IPS DF 4.7 (cell line): ENCODE results near the gene NUP107.
"Not testable (repeated sequence)": the region's sequence is repeated elsewhere in the genome, so short reads cannot be mapped to it uniquely, and the experiment has no call there.

Experiments
- DNase-seq: peaks from one replicate; pipeline ENCODE4 v3.0.0-alpha.2; 2013; ENCODE audit warnings: low spot score; ENCODE audit errors: extremely low read depth

Gene NUP107

DNA sequence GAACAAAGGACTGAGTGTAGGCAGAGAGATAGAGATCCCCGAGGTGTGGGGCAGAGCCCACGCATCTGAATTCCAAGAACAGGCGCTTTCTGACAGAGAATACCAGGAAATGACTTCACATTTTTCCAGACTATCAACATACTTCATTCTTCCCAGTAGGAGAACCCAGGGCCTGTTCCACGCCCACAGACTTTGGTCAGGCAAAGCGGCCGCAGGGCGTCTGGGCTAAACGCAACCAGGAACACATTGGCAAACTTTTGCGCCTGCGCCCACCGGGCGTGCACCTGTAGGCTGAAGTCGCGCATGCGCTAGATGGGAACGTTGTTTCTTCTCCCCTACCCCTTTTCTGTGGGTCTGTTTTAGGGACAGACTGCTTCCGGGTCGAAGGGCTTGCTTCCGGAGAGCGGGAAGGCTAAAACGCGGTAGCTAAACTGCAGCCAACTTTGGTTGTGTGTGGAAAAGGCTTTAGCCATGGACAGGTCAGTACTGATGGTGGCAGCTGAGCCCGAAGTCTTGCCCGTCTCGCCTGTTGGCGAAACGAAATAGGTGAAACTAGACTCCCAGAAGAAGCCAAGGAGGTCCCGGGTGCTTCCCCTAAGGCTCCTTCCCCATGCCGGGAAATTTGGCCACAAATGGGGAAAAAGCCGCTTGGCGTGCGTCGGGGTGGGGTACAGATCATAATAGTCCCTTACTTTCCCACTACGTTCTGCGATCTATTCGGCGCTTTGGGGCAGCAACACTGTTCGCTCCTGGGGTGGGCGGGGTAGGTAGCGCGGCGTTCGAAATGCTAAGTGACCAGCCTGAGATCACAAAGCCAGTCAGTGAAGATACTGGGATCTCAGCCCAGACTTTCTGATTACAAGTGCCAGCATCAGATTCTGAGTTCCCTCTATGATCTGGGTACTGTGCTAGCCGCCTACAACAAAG lies at the start of gene NUP107:
TSS of gene NUP107 (plus strand) at position 384 of the 927 bp plus-strand sequence. CDS start at position 472, 88 bp downstream.
- peak; percentile 97 for DNase-seq

GRCh38 chr12:68637439-68637838 lies 49.3 kb upstream of the NUP107 start:
- DNase-seq, result not testable (repeated sequence)

- DNase-seq, result no peak
Measured at GRCh38 chr12:68638171-68638570, 48.6 kb upstream of the NUP107 start.

GRCh38 chr12:68638721-68639395 lies 47.9 kb upstream of the NUP107 start:
- DNase-seq, result no peak

- no peak for DNase-seq
Measured at GRCh38 chr12:68639396-68639767, 47.4 kb upstream of the NUP107 start.

GRCh38 chr12:68641138-68641537 lies 45.6 kb upstream of the NUP107 start:
- no peak for DNase-seq

DNA sequence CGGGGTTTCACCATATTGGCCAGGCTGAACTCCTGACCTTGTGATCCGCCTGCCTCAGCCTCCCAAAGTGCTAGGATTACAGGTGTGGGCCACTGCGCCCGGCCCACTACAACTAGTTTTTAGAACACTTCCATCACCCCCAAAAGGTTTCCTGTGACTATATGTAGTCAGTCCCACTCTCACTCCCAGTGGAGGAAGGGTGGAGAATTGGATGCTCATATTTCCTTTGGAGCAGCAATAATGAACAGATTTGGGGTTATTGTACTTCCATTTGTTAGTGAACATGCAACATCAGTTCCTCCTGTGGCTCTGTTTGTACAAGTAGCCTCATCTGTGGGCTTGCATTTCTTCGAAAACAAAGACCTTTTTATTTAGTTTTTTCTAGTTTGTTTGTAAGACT lies 40.3 kb upstream of the NUP107 start:
- no peak for DNase-seq

DNA sequence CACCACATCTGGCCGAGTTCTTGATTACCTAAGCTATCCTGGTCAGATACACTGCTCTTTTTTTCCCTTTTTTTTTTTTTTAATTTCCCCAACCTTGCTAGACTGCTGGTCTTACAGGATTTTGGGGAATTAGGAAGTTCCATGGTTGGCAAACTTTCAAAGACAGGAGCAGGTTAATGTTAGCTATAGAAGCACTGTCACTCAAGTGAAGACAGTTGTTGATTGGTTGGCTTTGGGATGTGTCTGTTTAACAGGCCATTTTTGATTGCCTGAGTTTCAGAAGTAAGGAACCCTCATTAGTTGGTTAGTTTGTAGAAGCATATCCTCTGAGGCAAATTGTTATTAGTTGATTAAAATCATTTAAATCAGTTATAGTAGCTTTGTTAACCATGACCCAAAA lies 39.3 kb upstream of the NUP107 start:
- DNase-seq, result no peak

GRCh38 chr12:68648179-68648578 lies 38.6 kb upstream of the NUP107 start:
- DNase-seq, result no peak

GRCh38 chr12:68665016-68665569 lies 21.7 kb upstream of the NUP107 start:
- DNase-seq, result no peak

DNA sequence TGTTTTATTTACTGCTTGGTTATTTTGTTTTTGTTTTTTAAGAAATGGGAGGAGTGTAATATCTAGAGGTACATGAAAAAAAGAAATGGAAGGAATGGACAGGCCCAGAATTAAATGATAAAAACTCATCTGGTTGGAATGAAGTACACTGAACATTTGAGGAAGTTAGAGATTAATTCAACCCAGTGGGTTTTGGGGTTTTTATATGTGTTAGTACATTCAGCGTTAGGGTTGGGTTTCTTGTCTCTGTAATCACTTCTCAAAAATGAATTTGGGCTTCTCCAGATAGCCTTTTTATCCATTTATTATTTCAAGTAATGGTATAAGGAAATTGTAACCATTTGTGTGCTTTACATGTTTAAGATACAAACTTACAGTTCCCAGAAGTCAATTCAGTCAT lies 19.5 kb upstream of the NUP107 start:
- DNase-seq, result no peak

DNA sequence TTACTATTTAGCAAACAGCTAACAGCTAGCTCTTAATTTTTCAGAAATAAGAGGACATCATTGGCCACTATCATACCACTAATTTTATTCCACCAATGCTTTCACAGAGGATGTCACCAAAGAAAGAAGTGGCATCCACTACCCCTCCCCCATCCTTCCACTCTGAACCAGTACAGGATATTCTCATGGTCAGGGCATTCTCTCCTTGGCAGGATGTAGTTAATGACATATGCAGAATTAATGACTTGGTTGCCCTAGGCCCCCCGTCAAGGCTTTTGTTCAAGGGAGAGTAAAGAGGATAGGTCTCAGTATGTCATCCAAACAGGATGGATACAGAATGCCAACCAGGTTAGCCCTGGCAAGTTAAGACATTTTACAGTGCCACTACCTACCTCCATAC lies 18.9 kb upstream of the NUP107 start:
- peak; percentile 36 for DNase-seq

DNA sequence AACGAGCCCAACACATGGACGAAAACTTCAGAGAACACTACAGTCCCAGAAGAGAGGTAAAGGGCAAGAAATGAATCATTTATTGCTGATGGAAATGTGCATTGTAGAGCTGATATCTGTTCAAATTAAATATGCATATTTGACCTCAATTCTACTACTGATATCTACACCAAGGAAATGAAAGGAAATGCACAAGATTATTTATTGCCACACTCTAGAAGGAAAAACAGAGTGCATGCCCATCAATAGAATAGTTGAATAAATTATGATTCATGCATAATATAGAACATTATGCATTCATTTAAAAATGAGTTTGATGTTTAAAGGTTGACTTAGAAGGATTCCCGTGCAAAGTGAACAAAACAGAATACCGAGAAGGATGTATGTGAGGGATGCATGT lies 15.6 kb upstream of the NUP107 start:
- DNase-seq, result no peak

GRCh38 chr12:68673788-68674187 lies 13.0 kb upstream of the NUP107 start:
- no peak for DNase-seq

DNA sequence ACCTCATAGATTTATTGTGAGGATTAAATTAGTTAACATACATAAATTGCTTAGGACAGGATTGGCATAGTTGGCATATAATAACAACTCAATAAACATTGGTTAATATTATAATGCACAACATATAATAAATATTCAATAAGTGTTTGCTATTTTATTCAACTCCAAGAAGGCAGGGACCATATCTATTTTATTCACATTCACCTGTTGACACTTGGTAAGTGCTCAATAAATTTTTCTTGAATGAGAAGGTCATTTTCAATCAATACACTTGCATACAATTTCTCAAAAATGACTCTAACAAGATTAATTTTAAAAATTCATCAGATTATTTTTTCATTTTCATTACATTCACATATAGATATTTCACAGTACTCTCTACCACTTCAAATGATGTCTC lies 12.4 kb upstream of the NUP107 start:
- DNase-seq, result no peak

- DNase-seq, result no peak
Measured at GRCh38 chr12:68675101-68675842, 11.5 kb upstream of the NUP107 start.

DNA sequence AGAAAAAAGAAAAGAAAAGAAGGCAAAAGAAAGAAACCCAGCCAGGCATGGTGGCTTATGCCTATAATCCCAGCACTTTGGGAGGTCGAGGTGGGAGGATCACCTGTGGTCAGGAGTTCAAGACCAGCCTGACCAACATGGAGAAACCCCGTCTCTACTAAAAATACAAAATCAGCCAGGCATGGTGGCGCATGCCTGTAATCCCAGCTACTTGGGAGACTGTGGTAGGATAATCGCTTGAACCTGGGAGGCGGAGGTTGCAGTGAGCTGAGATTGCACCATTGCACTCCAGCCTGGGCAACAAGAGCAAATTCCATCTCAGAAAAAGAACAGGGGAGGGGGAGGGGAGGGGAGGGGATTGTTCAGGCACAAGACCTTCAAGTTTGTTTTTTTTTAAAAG lies 9.9 kb upstream of the NUP107 start:
- DNase-seq, result not testable (repeated sequence)

GRCh38 chr12:68686262-68686594 lies 550 bp upstream of the NUP107 start:
- no peak for DNase-seq

DNA sequence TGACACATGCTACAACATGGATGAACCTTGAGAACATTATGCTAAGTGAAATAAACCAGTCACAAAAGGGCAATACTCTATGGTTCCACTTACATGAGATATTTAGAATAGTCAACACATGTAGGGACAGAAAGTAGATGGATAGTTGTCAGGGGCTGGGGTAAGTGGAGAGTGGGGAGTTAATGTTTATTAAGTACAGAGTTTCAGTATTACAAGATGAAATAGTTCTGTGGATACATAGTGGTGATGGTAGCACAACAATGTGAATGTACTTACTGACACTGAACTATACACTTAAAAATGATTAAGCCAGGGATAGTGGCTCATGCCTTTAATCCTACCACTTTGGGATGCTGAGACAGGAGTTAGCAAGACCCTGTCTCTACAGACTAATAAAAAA lies 8.7 kb downstream of the NUP107 start:
- no peak for DNase-seq

GRCh38 chr12:68699486-68699885 lies 12.7 kb downstream of the NUP107 start:
- DNase-seq, result no peak

DNA sequence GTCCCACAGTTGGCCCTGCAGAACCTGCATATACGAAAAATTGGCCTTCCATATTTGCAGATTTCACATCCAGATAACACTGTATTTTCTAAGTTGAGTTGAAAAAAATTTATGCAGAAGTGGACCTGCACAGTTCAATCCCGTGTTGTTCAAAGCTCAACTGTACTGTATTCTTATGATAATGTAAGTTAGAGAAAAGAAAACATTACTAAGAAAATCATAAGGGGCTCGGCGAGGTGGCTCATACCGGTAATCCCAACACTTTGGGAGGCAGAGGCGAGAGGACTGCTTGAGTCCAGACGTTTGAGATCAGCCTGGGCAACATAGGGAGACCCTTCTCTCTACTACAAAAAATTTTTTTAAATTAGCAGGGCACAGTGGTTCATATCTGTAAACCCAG lies 41.0 kb downstream of the NUP107 start:
- no peak for DNase-seq

DNA sequence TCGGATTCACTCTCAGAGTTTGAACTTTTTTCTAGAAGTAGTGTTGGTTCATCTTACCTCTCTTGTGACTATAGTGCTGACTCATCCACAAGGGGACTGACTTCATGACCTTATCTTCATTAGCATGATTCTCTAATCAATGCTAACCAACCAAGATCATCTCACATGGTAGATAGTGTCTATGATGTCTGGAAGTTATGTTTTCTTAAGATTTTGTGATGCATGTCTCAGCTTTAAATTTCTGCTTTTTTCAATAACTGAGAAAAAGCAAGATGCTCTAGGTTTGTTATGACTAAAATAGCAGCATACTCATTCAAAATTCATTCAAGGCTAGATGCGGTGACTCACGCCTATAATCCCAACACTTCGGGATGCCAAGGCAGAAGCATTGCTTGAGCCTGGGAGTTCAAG lies 46.9 kb downstream of the NUP107 start:
- no peak for DNase-seq
